Fibroblast of villous mesenchyme (primary cell): ENCODE results near the gene RPTOR. TPM values are rescaled to one million over a fixed set of nuclear protein-coding genes. Genes with fewer than 3 reads are reported as not detected.

Experiments
- DNase-seq: peaks from one replicate; pipeline ENCODE4 v3.0.0-alpha.2; 2010; ENCODE audit warnings: low read depth
- H3K4me3 ChIP-seq: 2 replicates; pipeline ENCODE4 v1.5.1; 2011; ENCODE audit warnings: low read depth, mild to moderate bottlenecking, low read length
- total RNA-seq: library from RNA; depleted of rRNA; stranded (reverse); fragments of >200 nt; gene quantifications from 2 replicates; pipeline ENCODE4 v1.2.3, GENCODE V29; 2012
- TF ChIP-seq, protein P1 (sequence below): IDR thresholded peaks from 2 replicates; pipeline ENCODE4 v1.5.1; 2012; ENCODE audit warnings: low read depth, mild to moderate bottlenecking, low read length; ENCODE audit not compliant: insufficient read depth

RPTOR gene
- total RNA-seq, 1 donor, result 35.8 TPM

DNA sequence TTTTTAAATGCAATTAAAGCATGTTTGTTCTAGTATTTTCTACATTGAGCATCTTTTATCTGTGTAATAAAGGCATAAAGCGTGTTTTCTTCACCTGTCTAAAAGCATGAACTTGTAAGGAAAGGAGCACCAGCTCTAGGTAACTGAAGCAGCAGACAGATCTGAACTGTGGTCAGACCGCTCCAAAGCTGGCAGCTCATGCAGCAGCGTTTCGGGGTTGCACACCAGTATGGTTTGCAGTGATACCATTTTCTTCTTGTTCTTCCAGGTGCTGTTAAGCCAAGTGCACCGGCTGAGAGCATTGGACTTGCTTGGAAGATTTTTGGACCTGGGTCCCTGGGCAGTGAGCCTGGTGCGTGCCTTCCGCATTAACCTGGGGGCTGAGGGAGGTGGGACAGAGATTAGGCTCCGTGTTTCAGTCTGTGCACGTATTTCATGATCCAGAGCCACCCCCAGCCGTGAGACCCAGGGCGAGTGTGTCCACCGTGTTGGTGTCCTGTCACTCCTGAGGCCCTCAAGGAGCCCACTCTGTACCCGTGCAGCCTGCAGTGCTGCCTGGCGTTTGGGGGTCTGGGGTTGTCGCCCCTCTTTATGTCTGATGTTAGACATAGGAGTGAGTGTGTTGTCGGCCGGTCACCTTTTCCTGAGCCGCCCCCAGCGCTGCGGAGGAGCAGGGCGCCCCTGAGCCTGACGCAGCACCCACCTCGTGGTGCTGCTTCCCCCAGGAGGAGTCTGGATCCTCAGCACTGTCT lies 310.7 kb downstream of the RPTOR start:
- no peak for DNase-seq
- H3K4me3 ChIP-seq, result no peak overlapping the region
- TF ChIP-seq, protein P1, sequence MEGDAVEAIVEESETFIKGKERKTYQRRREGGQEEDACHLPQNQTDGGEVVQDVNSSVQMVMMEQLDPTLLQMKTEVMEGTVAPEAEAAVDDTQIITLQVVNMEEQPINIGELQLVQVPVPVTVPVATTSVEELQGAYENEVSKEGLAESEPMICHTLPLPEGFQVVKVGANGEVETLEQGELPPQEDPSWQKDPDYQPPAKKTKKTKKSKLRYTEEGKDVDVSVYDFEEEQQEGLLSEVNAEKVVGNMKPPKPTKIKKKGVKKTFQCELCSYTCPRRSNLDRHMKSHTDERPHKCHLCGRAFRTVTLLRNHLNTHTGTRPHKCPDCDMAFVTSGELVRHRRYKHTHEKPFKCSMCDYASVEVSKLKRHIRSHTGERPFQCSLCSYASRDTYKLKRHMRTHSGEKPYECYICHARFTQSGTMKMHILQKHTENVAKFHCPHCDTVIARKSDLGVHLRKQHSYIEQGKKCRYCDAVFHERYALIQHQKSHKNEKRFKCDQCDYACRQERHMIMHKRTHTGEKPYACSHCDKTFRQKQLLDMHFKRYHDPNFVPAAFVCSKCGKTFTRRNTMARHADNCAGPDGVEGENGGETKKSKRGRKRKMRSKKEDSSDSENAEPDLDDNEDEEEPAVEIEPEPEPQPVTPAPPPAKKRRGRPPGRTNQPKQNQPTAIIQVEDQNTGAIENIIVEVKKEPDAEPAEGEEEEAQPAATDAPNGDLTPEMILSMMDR, result no peak

DNA sequence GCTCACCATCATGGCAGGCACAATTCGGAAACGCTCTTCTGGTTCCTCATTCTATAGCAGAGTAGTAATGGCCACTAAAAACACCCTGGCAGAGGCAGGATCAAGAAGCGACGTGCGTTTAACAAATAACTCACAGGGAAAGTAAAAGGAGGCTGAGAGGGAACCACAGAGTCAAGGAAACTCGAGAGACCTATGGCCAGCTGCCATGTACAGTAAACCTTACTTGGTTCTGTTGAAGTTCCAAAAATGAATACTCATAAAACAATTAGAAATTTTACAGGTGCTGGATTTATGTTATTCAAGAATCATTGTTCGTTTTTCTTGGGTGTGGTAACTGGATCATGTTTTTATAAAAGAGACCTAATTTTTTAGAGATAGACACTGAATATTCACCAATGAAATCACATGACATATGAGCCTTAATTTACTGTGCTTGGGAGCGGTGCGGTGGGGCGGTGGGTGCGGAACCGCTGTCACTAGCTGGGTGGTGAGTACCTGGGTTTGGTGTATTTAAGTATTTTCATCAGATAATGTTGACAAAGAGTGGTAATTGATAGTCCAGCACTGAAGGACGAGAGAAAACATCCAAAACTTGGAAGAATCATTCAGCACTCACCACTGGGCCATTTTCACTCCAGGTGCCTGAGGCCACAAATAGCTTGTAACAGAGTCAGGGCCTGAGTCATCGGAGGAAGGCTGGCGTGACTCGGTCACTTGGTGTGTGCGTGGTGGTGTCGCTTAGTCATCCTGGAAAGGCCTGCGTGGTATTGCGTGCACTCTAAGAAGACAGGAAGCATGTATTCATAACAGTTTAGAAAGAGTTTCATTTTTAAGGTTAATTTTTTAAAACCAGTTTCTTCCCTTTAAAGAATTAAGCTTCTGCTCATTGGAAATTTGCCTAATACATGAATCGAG lies 311.6 kb downstream of the RPTOR start:
- DNase-seq, result peak; percentile 98
- TF ChIP-seq, protein P1, result no peak
- H3K4me3 ChIP-seq, result no peak overlapping the region

DNA sequence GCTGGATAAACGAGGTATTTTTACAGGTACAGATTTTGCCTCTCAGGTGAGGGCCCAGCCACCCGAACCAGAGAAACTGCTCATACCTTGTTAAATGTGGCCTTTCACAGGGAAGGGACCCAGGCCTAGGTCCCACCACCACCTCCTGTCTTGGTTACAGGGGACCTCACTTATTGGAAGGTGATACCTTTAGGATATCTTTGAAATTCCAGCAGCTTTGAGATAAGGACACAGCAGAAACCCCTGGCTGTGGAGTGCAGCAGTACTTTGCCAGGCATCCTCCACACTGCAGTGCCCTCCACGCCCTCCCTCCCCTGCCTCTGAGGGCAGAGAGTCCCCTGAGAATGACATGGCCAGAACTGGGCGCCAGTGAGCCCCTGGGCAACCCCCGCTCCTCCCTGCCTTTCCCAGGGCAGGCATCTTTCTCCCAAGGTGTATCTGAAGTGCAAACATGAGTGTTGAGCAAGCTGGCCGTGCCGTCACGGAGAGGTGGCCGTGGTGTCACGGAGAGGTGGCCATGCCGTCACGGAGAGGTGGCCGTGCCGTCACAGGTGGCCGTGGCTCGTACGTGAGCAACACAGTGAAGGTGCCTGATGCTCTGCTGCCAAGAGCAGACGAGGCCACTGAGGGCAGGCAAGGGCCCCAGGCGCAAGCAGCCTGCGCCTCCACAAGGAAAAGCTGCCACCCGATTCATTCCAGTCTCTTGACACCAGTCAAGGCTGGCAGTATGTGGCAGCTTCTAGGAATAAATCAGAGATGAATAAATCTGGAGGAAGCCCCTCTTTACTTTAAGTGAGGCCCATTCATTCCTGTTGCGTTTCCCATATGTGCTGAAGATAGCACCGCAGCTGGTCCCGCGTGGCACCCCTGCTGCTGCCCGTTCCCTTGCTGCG lies 312.5 kb downstream of the RPTOR start:
- TF ChIP-seq, protein P1, result no peak
- H3K4me3 ChIP-seq, result no peak overlapping the region
- DNase-seq, result no peak

DNA sequence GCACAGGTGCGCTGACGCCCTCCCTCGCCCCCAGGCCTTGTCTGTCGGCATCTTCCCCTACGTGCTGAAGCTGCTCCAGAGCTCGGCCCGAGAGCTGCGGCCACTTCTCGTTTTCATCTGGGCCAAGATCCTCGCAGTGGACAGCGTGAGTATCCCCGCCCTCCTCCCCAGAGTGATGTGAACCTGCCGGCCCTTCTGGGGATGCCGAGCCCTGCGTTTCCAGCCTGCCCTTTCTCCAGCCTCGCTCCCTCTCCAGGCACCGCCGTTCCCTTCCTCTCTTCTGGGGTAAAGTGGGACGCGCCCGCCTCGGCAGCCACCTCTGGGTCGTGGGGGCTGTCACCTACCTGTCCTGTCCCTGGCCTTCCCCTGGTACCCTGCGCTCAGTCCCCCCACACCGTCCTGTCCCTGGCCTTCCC lies 313.1 kb downstream of the RPTOR start:
- DNase-seq, result no peak
- no peak overlapping the region for H3K4me3 ChIP-seq
- TF ChIP-seq, protein P1, result no peak

DNA sequence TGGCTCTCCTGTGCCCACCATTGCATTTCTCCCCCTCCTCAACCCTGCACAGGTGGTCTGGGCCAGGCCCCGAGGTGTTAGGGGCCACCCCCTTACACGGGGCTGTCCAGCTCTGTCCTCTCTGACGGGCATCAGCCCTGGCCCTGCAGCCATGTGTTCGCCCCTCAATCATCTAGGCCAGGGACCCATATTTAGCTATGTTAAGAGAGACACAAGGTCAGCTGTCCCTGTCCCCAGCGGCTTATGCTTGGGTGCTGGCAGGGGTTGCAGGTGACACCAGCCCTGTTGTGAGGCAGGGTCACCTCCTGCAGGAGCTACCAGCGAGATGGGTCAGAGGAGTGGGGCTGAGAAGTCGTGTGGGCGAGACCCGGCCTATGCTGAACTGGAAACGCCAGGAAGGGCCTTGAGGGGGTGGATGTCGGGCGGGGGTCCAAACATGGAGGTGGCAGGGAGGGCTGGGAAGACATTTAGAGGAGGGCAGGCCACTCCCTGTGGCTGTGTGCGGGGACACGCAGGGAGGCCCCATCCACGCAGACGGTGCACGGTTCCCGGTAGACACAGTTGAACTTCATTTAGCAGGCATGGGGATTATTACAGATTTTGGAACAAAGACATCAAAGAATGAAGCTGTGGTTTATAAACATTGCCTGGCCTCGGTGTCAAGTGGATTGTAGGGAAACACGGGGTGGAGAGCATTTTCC lies 313.8 kb downstream of the RPTOR start:
- DNase-seq, result no peak
- TF ChIP-seq, protein P1, result no peak
- no peak overlapping the region for H3K4me3 ChIP-seq
